ENCODE measurements around the gene ACACA.

ACACA gene

GRCh38 chr17:37291351-37291750, 115.3 kb downstream of the ACACA start:
- no peak for DNase-seq (ENCODE audit: low spot score)

- no peak for DNase-seq (ENCODE audit: low spot score)
These were observed 120.2 kb downstream of the ACACA start for GRCh38 chr17:37286430-37286829.

GRCh38 chr17:37284191-37284590, 122.4 kb downstream of the ACACA start:
- no peak for DNase-seq (ENCODE audit: low spot score)

GRCh38 chr17:37283414-37283961, 123.1 kb downstream of the ACACA start:
- no peak for DNase-seq (ENCODE audit: low spot score)

- no peak for DNase-seq (ENCODE audit: low spot score)
These were observed 125.8 kb downstream of the ACACA start for GRCh38 chr17:37280841-37281240.

- no peak for DNase-seq (ENCODE audit: low spot score)
These were observed 128.3 kb downstream of the ACACA start for GRCh38 chr17:37278247-37278894.

- DNase-seq (ENCODE audit: low spot score), result no peak
These were observed 130.2 kb downstream of the ACACA start for GRCh38 chr17:37276475-37276874.

- no peak for DNase-seq (ENCODE audit: low spot score)
These were observed 132.2 kb downstream of the ACACA start for GRCh38 chr17:37274461-37274860.

GRCh38 chr17:37273409-37274051, 133.1 kb downstream of the ACACA start:
- DNase-seq (ENCODE audit: low spot score), result peak; percentile 83

- DNase-seq (ENCODE audit: low spot score), result no peak
These were observed 141.0 kb downstream of the ACACA start for GRCh38 chr17:37265446-37266173.

- no peak for DNase-seq (ENCODE audit: low spot score)
These were observed 145.3 kb downstream of the ACACA start for GRCh38 chr17:37261286-37261685.

GRCh38 chr17:37259030-37259735, 147.5 kb downstream of the ACACA start:
- DNase-seq (ENCODE audit: low spot score), result no peak

GRCh38 chr17:37256627-37257026, 150.0 kb downstream of the ACACA start:
- no peak for DNase-seq (ENCODE audit: low spot score)

- no peak for DNase-seq (ENCODE audit: low spot score)
These were observed 151.2 kb downstream of the ACACA start for GRCh38 chr17:37255432-37255831.

GRCh38 chr17:37247825-37248224, 158.8 kb downstream of the ACACA start:
- no peak for DNase-seq (ENCODE audit: low spot score)

- no peak for DNase-seq (ENCODE audit: low spot score)
These were observed 160.6 kb downstream of the ACACA start for GRCh38 chr17:37246085-37246484.

- no peak for DNase-seq (ENCODE audit: low spot score)
These were observed 166.3 kb downstream of the ACACA start for GRCh38 chr17:37240381-37240780.

- peak; percentile 49 for DNase-seq (ENCODE audit: low spot score)
These were observed 166.8 kb downstream of the ACACA start for GRCh38 chr17:37239690-37240334.

- DNase-seq (ENCODE audit: low spot score), result no peak
These were observed 172.5 kb downstream of the ACACA start for GRCh38 chr17:37234106-37234505.

- DNase-seq (ENCODE audit: low spot score), result no peak
These were observed 173.6 kb downstream of the ACACA start for GRCh38 chr17:37233036-37233435.

GRCh38 chr17:37231887-37232286, 174.7 kb downstream of the ACACA start:
- no peak for DNase-seq (ENCODE audit: low spot score)

GRCh38 chr17:37230633-37231032, 176.0 kb downstream of the ACACA start:
- DNase-seq (ENCODE audit: low spot score), result no peak

Data from D341Med (cell line).